Right lobe of liver (tissue), 6 donors: ENCODE data around the gene MXD3. TPM values are rescaled to one million over a fixed set of nuclear protein-coding genes. Genes with fewer than 3 reads are reported as not detected.

ENCODE experiments used
- ATAC-seq, 4 donors: fragments of 200-7000 bp; cut with Tn5 transposase; one replicate each; pipeline ENCODE4 v1.9.1; 2020; ENCODE audit warnings: mild to moderate bottlenecking in 4 of 4, moderate library complexity in 4 of 4
- DNase-seq, 3 donors: peaks; one replicate each; pipeline ENCODE4 v3.0.0-alpha.2; 2020
- H3K27ac ChIP-seq, 3 donors: fragments of 200-600 bp; one replicate each; pipeline ENCODE4 v1.8.0; 2022
- H3K27me3 ChIP-seq, 2 donors: fragments of 200-600 bp; one replicate each; pipeline ENCODE4 v1.8.0; 2022
- H3K36me3 ChIP-seq, 4 donors: fragments of 200-600 bp; sonication (generic) in 1 of 4; one replicate each; pipeline versions ENCODE4 v1.5.1 to v1.8.0; 2017 to 2022; ENCODE audit warnings: control low read depth in 1 of 4
- H3K4me1 ChIP-seq, 4 donors: fragments of 200-600 bp; sonication (generic) in 1 of 4; one replicate each; pipeline versions ENCODE4 v1.5.1 to v1.8.0; 2017 to 2022; ENCODE audit warnings: control low read depth in 1 of 4
- H3K4me3 ChIP-seq, 3 donors: fragments of 200-600 bp; one replicate each; pipeline ENCODE4 v1.8.0; 2022
- H3K9me3 ChIP-seq, 4 donors: fragments of 200-600 bp; sonication (generic) in 1 of 4; one replicate each; pipeline versions ENCODE4 v1.5.1 to v1.8.0; 2017 to 2022; ENCODE audit warnings: control low read depth in 1 of 4
- CTCF ChIP-seq, 4 donors: fragments of 200-600 bp in 3 of 4; fragments of 450-650 bp in 1 of 4; IDR thresholded peaks; one replicate each; pipeline versions ENCODE4 v1.5.1 to v1.8.0; 2016 to 2022; ENCODE audit warnings: antibody characterized with exemption in 4 of 4, mild to moderate bottlenecking in 2 of 4
- POLR2A ChIP-seq: fragments of 450-650 bp; IDR thresholded peaks from one replicate; pipeline ENCODE4 v1.6.1; 2017; ENCODE audit warnings: antibody characterized with exemption, mild to moderate bottlenecking
- WGBS: methylation state at CpG from one replicate; pipeline ENCODE4 v1.1.6; 2018; ENCODE audit warnings: low coverage, low lambda C conversion rate; ENCODE audit not compliant: insufficient coverage; ENCODE audit errors: missing lambda C conversion rate; 5-methylcytosine and 5-hydroxymethylcytosine counted together
- intact Hi-C, 2 donors: fragments of 100-400 bp; cut with DNase I; formaldehyde crosslinking; loops; one replicate each; pipeline versions ENCODE4 v1.11.2 to v1.14.1; 2022
- total RNA-seq, 6 experiments: library from RNA; depleted of rRNA in 2 of 6; stranded (reverse); fragments of >200 nt in 2 of 6; fragmentation: NEBNext Ultra II Directional in 3 of 6; extraction: Animal tissue kit (Norgen Biotek cat#: 25700) in 3 of 6; gene quantifications; one replicate each; pipeline versions ENCODE4 v1.1.0 to v1.2.4, GENCODE V29; 2016 to 2023
- donor health status: DM: no; HTN: yes; CAD: no.
- donor health status: DM: no; HTN: no; CAD: no.
- donor health status: DM: no; HTN: no; CAD: no.
- donor health status: DM: no; HTN: yes; CAD: no.
- donor health status: DM: no; HTN: yes; CAD: no.

Gene MXD3
- total RNA-seq, 6 experiments from 2014 or later: 2.2 to 6.2 (median 4.9) TPM

- Histone ChIP-seq H3K4me3 (no peak overlapping the region), H3K9me3 (no peaks in the 10 kb centered on the region), H3K27ac (no peak overlapping the region), H3K27me3 (no peaks in the 10 kb centered on the region), H3K36me3 (peaks cover 0 to 69% (median 38%) of the 10 kb centered on the region in 4 donors), H3K4me1 (peaks cover 0 to 25% (median 4%) of the 10 kb centered on the region in 4 donors)
- intact Hi-C loops: no loop called here
- 81% methylated on average over 3 of the region's 13 CpGs for WGBS
- peak in 1 of 3 donors; percentile 49 for DNase-seq
- TF ChIP-seq POLR2A: no peak
- TF ChIP-seq CTCF (IDR thresholded peaks at IDR 0.05): no peak
- ATAC-seq: no peak
Measured at GRCh38 chr5:177332896-177333260, 21.2 kb upstream of the MXD3 start.

- H3K27ac ChIP-seq: no peak overlapping the region
- H3K4me1 ChIP-seq: peaks cover 0 to 25% (median 4%) of the 10 kb centered on the region in 4 donors
- WGBS: 82% methylated on average over 22 of the region's 35 CpGs
- H3K36me3 ChIP-seq: peaks cover 0 to 63% (median 36%) of the 10 kb centered on the region in 4 donors
- DNase-seq: peak in 1 of 3 donors; percentile 49
- TF ChIP-seq POLR2A (no peak), CTCF (IDR thresholded peaks at IDR 0.05) (no peak)
- ATAC-seq: no peak
- no peaks in the 10 kb centered on the region for H3K27me3 ChIP-seq
- no peaks in the 10 kb centered on the region for H3K9me3 ChIP-seq
- intact Hi-C loops: no loop called here
- H3K4me3 ChIP-seq: no peak overlapping the region
Measured at GRCh38 chr5:177332031-177332895, 20.6 kb upstream of the MXD3 start.

DNA sequence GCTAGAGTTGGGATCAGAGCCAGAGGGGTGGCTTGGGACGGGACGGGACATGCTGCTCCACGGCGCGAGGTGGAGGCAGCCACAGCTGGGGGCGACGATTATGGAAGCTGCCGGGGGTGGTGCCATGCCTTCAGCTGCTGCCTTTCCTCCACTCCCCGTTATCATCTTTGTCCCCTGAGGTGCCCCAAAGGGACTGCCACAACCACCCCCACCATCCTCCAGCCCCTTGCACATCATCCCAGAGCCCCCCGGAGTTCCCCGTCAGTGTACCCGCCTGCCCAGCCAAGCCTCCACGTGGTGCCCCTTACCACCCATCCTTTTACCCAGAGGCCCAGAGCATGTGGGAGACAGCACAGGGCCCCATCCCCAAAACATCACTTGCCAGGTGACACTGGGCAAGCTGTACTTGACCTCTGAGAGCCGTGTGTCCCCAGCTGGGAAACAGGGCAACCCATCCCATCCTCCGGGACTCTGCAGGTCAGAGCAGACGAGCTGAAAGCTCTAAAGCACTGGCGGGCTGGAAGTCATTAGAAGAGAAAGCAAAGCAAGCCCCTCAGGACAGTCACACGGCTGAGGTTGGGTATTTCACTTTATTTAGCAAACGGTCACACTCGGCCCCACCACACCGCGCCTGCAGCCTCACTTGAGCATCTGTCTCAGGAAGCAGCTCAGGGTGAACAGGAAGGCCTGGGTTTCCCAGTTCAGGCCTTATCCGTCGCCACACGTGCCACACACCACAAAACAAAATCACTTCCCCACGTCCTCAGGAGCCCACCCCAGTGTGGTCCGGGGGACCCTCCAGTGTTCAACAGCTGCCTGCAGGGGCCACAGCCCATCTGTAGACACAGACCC lies 19.5 kb upstream of the MXD3 start:
- ATAC-seq (peak in 1 of 4 donors; percentile 9), DNase-seq (peak in 2 of 3 donors; percentile 20 to 51)
- no peak overlapping the region for H3K4me3 ChIP-seq
- WGBS: 66% methylated on average over 15 of the region's 27 CpGs
- intact Hi-C loops: no loop called here
- peaks cover 0 to 18% (median 4%) of the 10 kb centered on the region in 4 donors for H3K4me1 ChIP-seq
- no peaks in the 10 kb centered on the region for H3K9me3 ChIP-seq
- TF ChIP-seq POLR2A: no peak
- H3K36me3 ChIP-seq: peaks cover 0 to 53% (median 29%) of the 10 kb centered on the region in 4 donors
- H3K27me3 ChIP-seq: no peaks in the 10 kb centered on the region
- no peak overlapping the region for H3K27ac ChIP-seq

DNA sequence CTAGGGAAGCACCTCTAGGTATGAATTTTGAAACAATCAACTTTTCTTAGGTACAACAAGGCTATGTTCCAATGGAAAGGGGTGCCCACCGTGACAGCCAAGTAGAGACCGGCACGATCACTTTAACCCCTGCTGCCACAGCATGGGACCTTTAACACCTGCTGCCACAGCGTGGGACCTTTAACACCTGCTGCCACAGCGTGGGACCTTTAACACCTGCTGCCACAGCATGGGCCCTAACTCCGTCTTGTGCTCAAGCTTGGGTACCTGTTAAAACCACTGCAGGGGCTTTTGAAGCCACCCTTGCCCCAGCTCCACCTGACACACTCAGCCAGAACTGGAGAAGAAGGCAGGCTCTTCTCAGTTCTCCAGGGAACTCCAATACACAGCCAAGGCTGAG lies 18.2 kb upstream of the MXD3 start:
- ATAC-seq: no peak

More for the DNA sequence above, 18.2 kb upstream of the MXD3 start:
- peaks cover 0 to 14% (median 4%) of the 10 kb centered on the region in 4 donors for H3K4me1 ChIP-seq
- H3K9me3 ChIP-seq: no peaks in the 10 kb centered on the region
- no peaks in the 10 kb centered on the region for H3K27me3 ChIP-seq
- H3K36me3 ChIP-seq: peaks cover 0 to 42% (median 22%) of the 10 kb centered on the region in 4 donors
- H3K27ac ChIP-seq: no peak overlapping the region
- intact Hi-C loops: no loop called here
- TF ChIP-seq CTCF (IDR thresholded peaks at IDR 0.05) (no peak), POLR2A (no peak)
- no peak overlapping the region for H3K4me3 ChIP-seq
- peak in 1 of 3 donors; percentile 27 for DNase-seq
- WGBS: no CpG with 5 or more reads among the region's 6 CpGs
